Right cardiac atrium (tissue), 5 donors: Measurements from ENCODE around the gene ZNF214. TPM values are rescaled to one million over a fixed set of nuclear protein-coding genes. Genes with fewer than 3 reads are reported as not detected.
A peak's percentile ranks its signal among the peaks of the same experiment; 100 is the strongest.

Source experiments
- ATAC-seq, 2 donors: fragments of 200-7000 bp; cut with Tn5 transposase; one replicate each; pipeline versions ENCODE4 v1.8.0 to v1.9.1; 2020; ENCODE audit warnings: moderate library complexity in 2 of 2, mild to moderate bottlenecking in 1 of 2
- DNase-seq, 3 donors: peaks; one replicate each; pipeline ENCODE4 v3.0.0-alpha.2; 2020
- H3K27ac ChIP-seq: one replicate; pipeline ENCODE4 v1.5.1; 2013; ENCODE audit warnings: mild to moderate bottlenecking, low read length, control low read depth, moderate library complexity
- H3K27me3 ChIP-seq: one replicate; pipeline ENCODE4 v1.6.1; 2013; ENCODE audit not compliant: control insufficient read depth, insufficient read depth
- H3K4me1 ChIP-seq: one replicate; pipeline ENCODE4 v1.6.1; 2013; ENCODE audit warnings: low read length; ENCODE audit not compliant: control insufficient read depth, insufficient read depth
- H3K4me3 ChIP-seq: one replicate; pipeline ENCODE4 v1.5.1; 2013; ENCODE audit warnings: low read length, control low read depth
- H3K9me3 ChIP-seq: one replicate; pipeline ENCODE4 v1.6.1; 2013; ENCODE audit warnings: low read length; ENCODE audit not compliant: control insufficient read depth
- WGBS: extraction: QIAGEN DNeasy Blood & Tissue Kit; methylation state at CpG from one replicate; pipeline ENCODE4 v1.1.7; 2013; 5-methylcytosine and 5-hydroxymethylcytosine counted together
- intact Hi-C, 4 donors: fragments of 100-400 bp; cut with DNase I; formaldehyde crosslinking; loops; one replicate each; pipeline versions ENCODE4 v1.11.0 to v1.14.0; 2022 to 2023
- long read RNA-seq, 4 donors: library from polyadenylated mRNA; unstranded; transcript quantifications; one replicate each; pipeline ENCODE4 v2.0.0, GENCODE V29; 2020 to 2021
- polyA plus RNA-seq: library from polyadenylated mRNA; stranded (reverse); fragments of 200-250 nt; gene quantifications from one replicate; pipeline ENCODE4 v1.2.3, GENCODE V29; 2013
- total RNA-seq, 4 donors: library from RNA; stranded (reverse); fragmentation: NEBNext Ultra II Directional; extraction: Animal tissue kit (Norgen Biotek cat#: 25700); gene quantifications; one replicate each; pipeline ENCODE4 v1.2.1, GENCODE V29; 2021
- donor health status: healthy with polysubstance abuse.
- donor health status: DM: no; HTN: yes; CAD: no.
- donor health status: DM: no; HTN: no; CAD: no.
- donor health status: DM: no; HTN: yes; CAD: no; lungs with severe emphysema.
- donor health status: DM: yes; HTN: yes; CAD: no.

Gene ZNF214
- total RNA-seq = 1 to 10 TPM; 1.5 to 2.1 (median 2.1) TPM
- 0.48 TPM for polyA plus RNA-seq
- long read RNA-seq, donor 1, partial matches to known transcripts = 0 of 1 reads
- long read RNA-seq, donor 1, other reads (novel, unspliced or antisense) = 1 of 1 reads
- long read RNA-seq, donor 2, partial matches to known transcripts = 0 of 1 reads
- long read RNA-seq, donor 2, other reads (novel, unspliced or antisense) = 1 of 1 reads
- long read RNA-seq, donor 3, partial matches to known transcripts = 0 of 2 reads
- long read RNA-seq, donor 3, other reads (novel, unspliced or antisense) = 1 of 2 reads
- long read RNA-seq, donor 4, partial matches to known transcripts = 0 of 3 reads
- long read RNA-seq, donor 4, other reads (novel, unspliced or antisense) = 0 of 3 reads

GRCh38 chr11:7020183-7020917, at the start of gene ZNF214, which contains the start of gene NLRP14:
Gene ZNF214 (minus strand): TSS chr11:7020346. CDS start chr11:7002835, 17,511 bp downstream.
Gene NLRP14 (plus strand): TSS chr11:7020479. CDS start chr11:7038587, 18,108 bp downstream.
- Histone ChIP-seq H3K27me3 (no peaks in the 10 kb centered on the region), H3K27ac (peak within 1 kb of the TSS; percentile 71), H3K4me3 (peak within 1 kb of the TSS; percentile 68), H3K4me1 (no peaks in the 10 kb centered on the region), H3K9me3 (no peaks in the 10 kb centered on the region)
- 1% methylated on average over 47 of the region's 47 CpGs for WGBS
- peak; percentile 94 to 97 (median 96) for DNase-seq
- ATAC-seq = peak; percentile 99 to 100
- intact Hi-C loops = no loop called here

- intact Hi-C loops = no loop called here
- Histone ChIP-seq H3K4me3 (no peak overlapping the region), H3K27ac (no peak overlapping the region), H3K27me3 (no peaks in the 10 kb centered on the region), H3K4me1 (peaks cover 2% of the 10 kb centered on the region), H3K9me3 (no peaks in the 10 kb centered on the region)
- 85% methylated on average over 2 of the region's 2 CpGs for WGBS
- DNase-seq = no peak
- ATAC-seq = no peak
These were observed 42.4 kb upstream of the ZNF214 start for GRCh38 chr11:7062534-7062933.

- DNase-seq (peak in 1 of 3 donors; percentile 15), ATAC-seq (peak; percentile 62 to 72)
- H3K9me3 ChIP-seq = no peaks in the 10 kb centered on the region
- H3K4me3 ChIP-seq = no peak overlapping the region
- H3K4me1 ChIP-seq = peaks cover 2% of the 10 kb centered on the region
- no peaks in the 10 kb centered on the region for H3K27me3 ChIP-seq
- WGBS = 50% methylated on average over 1 of the region's 1 CpG
- no peak overlapping the region for H3K27ac ChIP-seq
- intact Hi-C loops = no loop called here
These were observed 40.7 kb upstream of the ZNF214 start for GRCh38 chr11:7060868-7061267.

- no peaks in the 10 kb centered on the region for H3K9me3 ChIP-seq
- 16% methylated on average over 2 of the region's 2 CpGs for WGBS
- H3K4me3 ChIP-seq = no peak overlapping the region
- H3K27me3 ChIP-seq = no peaks in the 10 kb centered on the region
- DNase-seq (no peak), ATAC-seq (no peak)
- no peak overlapping the region for H3K27ac ChIP-seq
- H3K4me1 ChIP-seq = peaks cover 2% of the 10 kb centered on the region
- intact Hi-C loops = no loop called here
These were observed 37.5 kb upstream of the ZNF214 start for GRCh38 chr11:7057641-7058040.

- Histone ChIP-seq H3K9me3 (no peaks in the 10 kb centered on the region), H3K4me3 (no peak overlapping the region), H3K27ac (no peak overlapping the region), H3K4me1 (peaks cover 2% of the 10 kb centered on the region), H3K27me3 (no peaks in the 10 kb centered on the region)
- ATAC-seq = peak in 1 of 2 donors; percentile 53
- no peak for DNase-seq
- 36% methylated on average over 6 of the region's 6 CpGs for WGBS
- intact Hi-C loops = no loop called here
These were observed 36.8 kb upstream of the ZNF214 start for GRCh38 chr11:7056828-7057513.

- H3K4me1 ChIP-seq = no peaks in the 10 kb centered on the region
- DNase-seq (no peak), ATAC-seq (no peak)
- no peaks in the 10 kb centered on the region for H3K27me3 ChIP-seq
- H3K27ac ChIP-seq = no peak overlapping the region
- H3K4me3 ChIP-seq = no peak overlapping the region
- WGBS = 98% methylated on average over 1 of the region's 1 CpG
- no peaks in the 10 kb centered on the region for H3K9me3 ChIP-seq
- intact Hi-C loops = no loop called here
These were observed 30.0 kb upstream of the ZNF214 start for GRCh38 chr11:7050191-7050590.

GRCh38 chr11:7046474-7047175, 26.5 kb upstream of the ZNF214 start:
- H3K4me1 ChIP-seq = no peaks in the 10 kb centered on the region
- WGBS = 38% methylated on average over 3 of the region's 3 CpGs
- intact Hi-C loops = no loop called here
- H3K4me3 ChIP-seq = no peak overlapping the region
- H3K27ac ChIP-seq = no peak overlapping the region
- ATAC-seq (no peak), DNase-seq (no peak)
- H3K9me3 ChIP-seq = no peaks in the 10 kb centered on the region
- no peaks in the 10 kb centered on the region for H3K27me3 ChIP-seq

- DNase-seq (no peak), ATAC-seq (no peak)
- no peaks in the 10 kb centered on the region for H3K27me3 ChIP-seq
- no peak overlapping the region for H3K27ac ChIP-seq
- no peaks in the 10 kb centered on the region for H3K4me1 ChIP-seq
- H3K4me3 ChIP-seq = no peak overlapping the region
- H3K9me3 ChIP-seq = no peaks in the 10 kb centered on the region
- intact Hi-C loops = no loop called here
- WGBS = 57% methylated on average over 6 of the region's 6 CpGs
These were observed 13.9 kb upstream of the ZNF214 start for GRCh38 chr11:7034019-7034418.

- Histone ChIP-seq H3K4me3 (no peak overlapping the region), H3K27ac (no peak overlapping the region), H3K9me3 (no peaks in the 10 kb centered on the region), H3K4me1 (no peaks in the 10 kb centered on the region), H3K27me3 (no peaks in the 10 kb centered on the region)
- WGBS = 23% methylated on average over 1 of the region's 1 CpG
- no peak for DNase-seq
- intact Hi-C loops = no loop called here
- no peak for ATAC-seq
These were observed 12.5 kb upstream of the ZNF214 start for GRCh38 chr11:7032692-7033091.

GRCh38 chr11:7031471-7031871, 11.3 kb upstream of the ZNF214 start:
- no peaks in the 10 kb centered on the region for H3K27me3 ChIP-seq
- ATAC-seq (no peak), DNase-seq (no peak)
- intact Hi-C loops = no loop called here
- no peak overlapping the region for H3K4me3 ChIP-seq
- no peaks in the 10 kb centered on the region for H3K4me1 ChIP-seq
- no peaks in the 10 kb centered on the region for H3K9me3 ChIP-seq
- 77% methylated on average over 11 of the region's 11 CpGs for WGBS
- H3K27ac ChIP-seq = no peak overlapping the region
